MM.1S (cell line): ENCODE measurements around the gene CBX5.

Source experiments
- DNase-seq: peaks from one replicate; pipeline ENCODE4 v3.0.0-alpha.2; 2015
- H2AFZ ChIP-seq: fragments of 300-600 bp; sonication (generic); 2 replicates; pipeline ENCODE4 v1.6.0; 2016; ENCODE audit warnings: antibody characterized with exemption, low read length
- H3F3A ChIP-seq: fragments of 300-600 bp; sonication (generic); 2 replicates; pipeline ENCODE4 v1.6.1; 2016; ENCODE audit warnings: mild to moderate bottlenecking, antibody characterized with exemption, low read length, moderate library complexity, mixed read lengths; ENCODE audit not compliant: insufficient read depth
- H3K27ac ChIP-seq: fragments of 300-600 bp; sonication (generic); 2 replicates; pipeline ENCODE4 v1.5.1; 2016; ENCODE audit warnings: mild to moderate bottlenecking, low read length
- H3K27me3 ChIP-seq: fragments of 300-600 bp; sonication (generic); replicated peaks from 2 replicates; pipeline ENCODE4 v1.6.0; 2016; ENCODE audit warnings: low read length; ENCODE audit not compliant: insufficient read depth
- H3K36me3 ChIP-seq: fragments of 300-600 bp; sonication (generic); replicated peaks from 2 replicates; pipeline ENCODE4 v1.6.1; 2016; ENCODE audit warnings: mild to moderate bottlenecking, low read length, mixed read lengths; ENCODE audit not compliant: insufficient read depth
- H3K4me1 ChIP-seq: fragments of 300-600 bp; sonication (generic); 2 replicates; pipeline ENCODE4 v1.6.1; 2016; ENCODE audit warnings: low read length, mixed read lengths
- H3K4me2 ChIP-seq: fragments of 300-600 bp; sonication (generic); 2 replicates; pipeline ENCODE4 v1.6.0; 2016; ENCODE audit warnings: low read depth, low read length
- H3K4me3 ChIP-seq: fragments of 300-600 bp; sonication (generic); 2 replicates; pipeline ENCODE4 v1.5.1; 2016; ENCODE audit warnings: low read length, mixed read lengths
- H3K79me2 ChIP-seq: fragments of 300-600 bp; sonication (generic); 2 replicates; pipeline ENCODE4 v1.6.1; 2016; ENCODE audit warnings: mixed run types, low read length, mixed read lengths
- H3K9ac ChIP-seq: fragments of 300-600 bp; sonication (generic); 2 replicates; pipeline ENCODE4 v1.6.1; 2016; ENCODE audit warnings: low read length, mixed read lengths
- H3K9me2 ChIP-seq: fragments of 300-600 bp; sonication (generic); replicated peaks from 2 replicates; pipeline ENCODE4 v1.6.1; 2016; ENCODE audit warnings: mild to moderate bottlenecking, low read length, mixed read lengths; ENCODE audit not compliant: insufficient read depth
- H3K9me3 ChIP-seq: fragments of 300-600 bp; sonication (generic); replicated peaks from 2 replicates; pipeline ENCODE4 v1.6.1; 2016; ENCODE audit warnings: mild to moderate bottlenecking, low read length, mixed read lengths; ENCODE audit not compliant: insufficient read depth
- H4K20me1 ChIP-seq: fragments of 300-600 bp; sonication (generic); 2 replicates; pipeline ENCODE4 v1.6.1; 2016; ENCODE audit warnings: mild to moderate bottlenecking, low read length, moderate library complexity, mixed read lengths; ENCODE audit not compliant: insufficient read depth
- CTCF ChIP-seq: fragments of 300-600 bp; sonication (generic); IDR thresholded peaks from 2 replicates; pipeline ENCODE4 v1.5.1; 2016; ENCODE audit warnings: antibody characterized with exemption, low read length, mixed read lengths
- EZH2 ChIP-seq: fragments of 300-600 bp; sonication (generic); optimal IDR thresholded peaks from 2 replicates; pipeline ENCODE3; 2017; ENCODE audit warnings: low read depth, mild to moderate bottlenecking, antibody characterized with exemption, low read length, mixed read lengths
- EZH2phosphoT487 ChIP-seq: fragments of 300-600 bp; sonication (generic); IDR thresholded peaks from 2 replicates; pipeline ENCODE4 v1.6.1; 2018; ENCODE audit warnings: antibody characterized with exemption, low read length

The CBX5 gene

GRCh38 chr12:54199917-54200316 is 80.0 kb downstream of the CBX5 start:
- H3K36me3 ChIP-seq = no peaks in the 10 kb centered on the region
- H4K20me1 ChIP-seq = no peaks in the 10 kb centered on the region
- H3K27ac ChIP-seq = no peak overlapping the region
- H3K27me3 ChIP-seq = peaks cover 92% of the 10 kb centered on the region
- no peaks in the 10 kb centered on the region for H3K4me1 ChIP-seq
- no peaks in the 10 kb centered on the region for H3F3A ChIP-seq
- no peak overlapping the region for H2AFZ ChIP-seq
- no peaks in the 10 kb centered on the region for H3K9me3 ChIP-seq
- H3K4me3 ChIP-seq = no peak overlapping the region
- H3K4me2 ChIP-seq = no peak overlapping the region
- no peak overlapping the region for H3K9ac ChIP-seq
- DNase-seq = no peak
- TF ChIP-seq EZH2phosphoT487 (no peak), CTCF (no peak), EZH2 (no peak)
- H3K79me2 ChIP-seq = no peaks in the 10 kb centered on the region
- no peaks in the 10 kb centered on the region for H3K9me2 ChIP-seq

GRCh38 chr12:54199034-54199433 is 80.9 kb downstream of the CBX5 start:
- no peak overlapping the region for H3K4me2 ChIP-seq
- peaks cover 91% of the 10 kb centered on the region for H3K27me3 ChIP-seq
- TF ChIP-seq EZH2phosphoT487 = no peak
- no peak for TF ChIP-seq CTCF
- no peak for TF ChIP-seq EZH2

GRCh38 chr12:54197431-54197909 is 82.5 kb downstream of the CBX5 start:
- Histone ChIP-seq H2AFZ (no peak overlapping the region), H3K9ac (no peak overlapping the region), H3K27me3 (peaks cover 92% of the 10 kb centered on the region), H3K79me2 (no peaks in the 10 kb centered on the region), H4K20me1 (no peaks in the 10 kb centered on the region), H3K27ac (no peak overlapping the region), H3K9me2 (no peaks in the 10 kb centered on the region), H3K9me3 (no peaks in the 10 kb centered on the region), H3K4me2 (no peak overlapping the region), H3F3A (no peaks in the 10 kb centered on the region), H3K4me3 (no peak overlapping the region), H3K36me3 (no peaks in the 10 kb centered on the region), H3K4me1 (no peaks in the 10 kb centered on the region)
- TF ChIP-seq EZH2phosphoT487 (no peak), EZH2 (no peak), CTCF (no peak)
- DNase-seq = no peak

More at GRCh38 chr12:54199034-54199433, 80.9 kb downstream of the CBX5 start:
- Histone ChIP-seq H3K4me3 (no peak overlapping the region), H3F3A (no peaks in the 10 kb centered on the region), H2AFZ (no peak overlapping the region), H3K4me1 (no peaks in the 10 kb centered on the region), H3K9me2 (no peaks in the 10 kb centered on the region), H3K79me2 (no peaks in the 10 kb centered on the region), H3K9me3 (no peaks in the 10 kb centered on the region), H3K9ac (no peak overlapping the region), H4K20me1 (no peaks in the 10 kb centered on the region), H3K27ac (no peak overlapping the region), H3K36me3 (no peaks in the 10 kb centered on the region)
- DNase-seq = no peak
